GM12801 (cell line): ENCODE results near the gene ZNF28.
"Not testable (repeated sequence)": the region's sequence is repeated elsewhere in the genome, so short reads cannot be mapped to it uniquely, and the experiment has no call there.

Experiments used
- TF ChIP-seq, protein P1 (sequence below): IDR thresholded peaks from one replicate; pipeline ENCODE4 v1.5.1; 2011; ENCODE audit warnings: control low read depth; ENCODE audit not compliant: insufficient read length; ENCODE audit errors: extremely low read depth

ZNF28 gene

DNA sequence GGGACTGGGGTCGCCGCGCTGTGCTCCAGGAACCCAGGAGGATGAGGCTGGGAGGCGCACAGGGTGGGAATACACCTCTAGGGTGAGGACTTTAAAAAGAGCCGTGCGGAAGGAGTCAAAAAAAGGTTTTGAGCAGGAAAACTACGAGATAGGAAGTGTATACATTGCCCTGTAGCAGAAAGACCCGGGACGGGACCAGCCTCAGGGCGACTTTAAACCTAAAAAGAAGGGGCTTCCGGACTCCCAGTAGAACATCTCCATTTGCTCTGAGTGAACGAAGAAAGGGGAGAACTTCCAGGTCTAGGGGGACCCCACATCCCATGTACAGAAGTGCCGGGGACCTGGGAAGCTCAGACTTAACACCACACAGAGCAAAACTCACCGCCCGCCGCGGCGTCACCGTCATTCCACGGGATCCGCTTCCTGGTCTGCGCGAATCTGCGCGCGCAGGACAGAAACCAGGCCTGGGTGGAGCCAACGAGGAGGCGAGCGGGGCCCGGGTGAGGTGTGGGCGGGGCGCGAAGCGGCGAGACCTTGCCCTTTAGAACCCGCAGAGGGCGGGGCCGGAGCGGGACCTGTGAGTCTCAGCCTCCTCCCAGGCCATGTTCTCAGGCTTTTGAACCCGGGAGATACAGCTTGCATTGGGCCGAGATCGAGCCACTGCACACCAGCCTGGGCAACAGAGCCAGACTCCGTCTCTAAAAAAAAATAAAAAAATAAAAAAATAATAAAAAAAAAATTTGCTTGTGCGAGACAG, at the start of gene ZNF28:
Gene ZNF28 (minus strand): TSS at position 430 of the 757 bp plus-strand sequence. CDS start 3,675 bp downstream, outside the sequence.
- TF ChIP-seq, protein P1, sequence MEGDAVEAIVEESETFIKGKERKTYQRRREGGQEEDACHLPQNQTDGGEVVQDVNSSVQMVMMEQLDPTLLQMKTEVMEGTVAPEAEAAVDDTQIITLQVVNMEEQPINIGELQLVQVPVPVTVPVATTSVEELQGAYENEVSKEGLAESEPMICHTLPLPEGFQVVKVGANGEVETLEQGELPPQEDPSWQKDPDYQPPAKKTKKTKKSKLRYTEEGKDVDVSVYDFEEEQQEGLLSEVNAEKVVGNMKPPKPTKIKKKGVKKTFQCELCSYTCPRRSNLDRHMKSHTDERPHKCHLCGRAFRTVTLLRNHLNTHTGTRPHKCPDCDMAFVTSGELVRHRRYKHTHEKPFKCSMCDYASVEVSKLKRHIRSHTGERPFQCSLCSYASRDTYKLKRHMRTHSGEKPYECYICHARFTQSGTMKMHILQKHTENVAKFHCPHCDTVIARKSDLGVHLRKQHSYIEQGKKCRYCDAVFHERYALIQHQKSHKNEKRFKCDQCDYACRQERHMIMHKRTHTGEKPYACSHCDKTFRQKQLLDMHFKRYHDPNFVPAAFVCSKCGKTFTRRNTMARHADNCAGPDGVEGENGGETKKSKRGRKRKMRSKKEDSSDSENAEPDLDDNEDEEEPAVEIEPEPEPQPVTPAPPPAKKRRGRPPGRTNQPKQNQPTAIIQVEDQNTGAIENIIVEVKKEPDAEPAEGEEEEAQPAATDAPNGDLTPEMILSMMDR: not testable (repeated sequence)

DNA sequence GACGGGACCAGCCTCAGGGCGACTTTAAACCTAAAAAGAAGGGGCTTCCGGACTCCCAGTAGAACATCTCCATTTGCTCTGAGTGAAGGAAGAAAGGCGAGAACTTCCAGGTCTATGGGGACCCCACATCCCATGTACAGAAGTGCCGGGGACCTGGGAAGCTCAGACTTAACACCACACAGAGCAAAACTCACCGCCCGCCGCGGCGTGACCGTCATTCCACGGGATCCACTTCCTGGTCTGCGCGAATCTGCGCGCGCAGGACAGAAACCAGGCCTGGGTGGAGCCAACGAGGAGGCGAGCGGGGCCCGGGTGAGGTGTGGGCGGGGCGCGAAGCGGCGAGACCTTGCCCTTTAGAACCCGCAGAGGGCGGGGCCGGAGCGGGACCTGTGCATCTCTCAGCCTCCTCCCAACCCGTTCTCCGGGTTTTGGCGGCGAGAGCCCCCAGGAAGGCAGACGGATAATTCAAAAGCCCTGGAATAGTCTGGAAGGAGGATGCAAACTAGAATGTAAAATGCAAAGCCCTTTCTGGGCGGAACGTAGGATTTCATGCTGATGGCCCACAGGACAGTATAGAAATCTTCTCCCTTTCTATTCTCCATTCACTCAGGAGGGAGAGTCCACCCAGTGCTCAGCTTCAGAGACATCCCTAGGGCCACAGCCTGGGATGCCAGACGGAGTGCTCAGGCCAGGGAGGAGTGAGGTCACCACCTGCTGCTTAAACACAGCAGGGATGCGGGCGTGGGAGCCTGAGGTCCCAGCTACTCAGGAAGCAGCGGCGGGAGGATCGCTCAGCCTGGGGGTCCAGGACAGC, 36.2 kb upstream of the ZNF28 start, which contains the start of gene ZNF468:
Gene ZNF468 (minus strand): TSS at position 242 of the 814 bp plus-strand sequence. CDS start 3,347 bp downstream, outside the sequence.
- TF ChIP-seq, protein P1: not testable (repeated sequence)

DNA sequence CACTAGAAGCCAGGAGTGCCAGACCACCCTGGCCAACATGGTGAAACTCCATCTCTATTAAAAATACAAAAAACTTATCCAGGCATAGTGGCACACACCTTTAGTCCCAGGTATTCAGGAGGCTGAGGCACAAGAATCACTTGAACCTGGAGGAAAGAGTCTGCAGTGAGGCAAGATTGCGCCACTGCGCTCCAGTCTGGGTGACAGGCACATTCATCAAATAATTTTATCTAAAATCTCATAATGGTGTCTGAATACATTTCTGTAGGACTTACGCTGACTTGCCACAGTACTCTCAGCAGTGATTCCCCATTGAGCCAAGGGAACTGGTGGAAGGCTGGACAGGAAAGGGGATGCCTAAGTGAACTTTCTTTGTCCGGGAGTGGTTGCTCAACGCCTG, 4.3 kb upstream of the ZNF28 start:
- TF ChIP-seq, protein P1: no peak

DNA sequence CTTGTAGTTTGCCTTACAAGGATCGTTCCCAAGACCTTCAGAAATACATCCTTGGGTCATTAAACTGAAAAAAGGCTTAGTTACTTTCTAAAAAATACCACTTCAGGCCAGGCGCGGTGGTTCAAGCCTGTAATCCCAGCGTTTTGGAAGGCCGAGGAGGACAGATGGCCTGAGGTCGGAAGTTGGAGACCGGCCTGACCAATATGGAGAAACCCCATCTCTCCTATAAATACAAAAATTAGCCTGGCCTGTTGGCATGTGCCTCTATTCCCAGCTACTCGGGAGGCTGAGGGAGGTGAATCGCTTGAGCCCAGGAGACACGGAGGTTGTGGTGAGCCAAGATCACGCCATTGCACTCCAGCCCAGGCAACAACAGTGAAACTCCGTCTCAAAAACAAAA, 2.2 kb upstream of the ZNF28 start:
- TF ChIP-seq, protein P1: no peak

DNA sequence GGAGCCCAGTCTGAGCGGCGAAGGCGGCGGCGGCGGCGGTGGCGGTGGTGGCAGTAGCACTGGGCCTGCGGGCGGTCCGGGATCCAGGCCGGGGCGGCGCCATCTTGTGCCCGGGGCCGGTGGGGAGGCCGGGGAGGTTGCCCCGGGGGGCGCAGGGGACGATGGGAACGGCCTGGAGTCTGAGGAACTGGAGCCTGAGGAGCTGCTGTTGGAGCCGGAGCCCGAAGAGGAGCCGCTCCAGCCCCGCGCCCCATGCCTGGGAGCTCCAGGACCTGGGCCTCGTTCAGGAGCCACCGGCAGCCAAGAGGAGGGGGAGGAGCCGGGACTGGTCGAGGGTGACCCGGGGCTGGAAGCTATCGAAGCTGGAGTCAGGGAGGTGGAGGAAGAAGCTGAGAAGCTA, 11.6 kb downstream of the ZNF28 start:
- TF ChIP-seq, protein P1: no peak

DNA sequence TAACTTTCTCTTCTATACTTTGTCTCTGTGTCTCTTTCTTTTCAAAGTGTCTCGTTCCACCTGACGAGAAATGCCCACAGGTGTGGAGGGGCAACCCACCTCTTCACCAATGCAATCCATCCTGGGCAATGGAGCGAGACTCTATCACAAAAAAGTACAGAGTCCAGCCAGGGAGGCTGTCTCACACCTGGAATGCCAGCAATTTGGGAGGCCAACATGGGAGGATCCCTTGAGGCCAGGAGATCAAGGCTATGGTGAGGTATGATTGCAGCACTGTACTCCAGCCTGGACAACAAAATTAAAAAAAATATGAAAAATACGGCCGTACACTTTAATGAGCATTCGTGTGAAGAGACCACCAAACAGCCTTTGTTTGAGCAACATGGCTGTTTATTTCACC, 32.0 kb downstream of the ZNF28 start:
- TF ChIP-seq, protein P1: no peak
